Raji (cell line): ENCODE results near the gene BPHL.

Experiments
- POLR2A ChIP-seq: IDR thresholded peaks from 2 replicates; pipeline ENCODE4 v1.6.1; 2011; ENCODE audit warnings: low read depth, low read length, control low read depth; ENCODE audit not compliant: insufficient read depth

BPHL gene

DNA sequence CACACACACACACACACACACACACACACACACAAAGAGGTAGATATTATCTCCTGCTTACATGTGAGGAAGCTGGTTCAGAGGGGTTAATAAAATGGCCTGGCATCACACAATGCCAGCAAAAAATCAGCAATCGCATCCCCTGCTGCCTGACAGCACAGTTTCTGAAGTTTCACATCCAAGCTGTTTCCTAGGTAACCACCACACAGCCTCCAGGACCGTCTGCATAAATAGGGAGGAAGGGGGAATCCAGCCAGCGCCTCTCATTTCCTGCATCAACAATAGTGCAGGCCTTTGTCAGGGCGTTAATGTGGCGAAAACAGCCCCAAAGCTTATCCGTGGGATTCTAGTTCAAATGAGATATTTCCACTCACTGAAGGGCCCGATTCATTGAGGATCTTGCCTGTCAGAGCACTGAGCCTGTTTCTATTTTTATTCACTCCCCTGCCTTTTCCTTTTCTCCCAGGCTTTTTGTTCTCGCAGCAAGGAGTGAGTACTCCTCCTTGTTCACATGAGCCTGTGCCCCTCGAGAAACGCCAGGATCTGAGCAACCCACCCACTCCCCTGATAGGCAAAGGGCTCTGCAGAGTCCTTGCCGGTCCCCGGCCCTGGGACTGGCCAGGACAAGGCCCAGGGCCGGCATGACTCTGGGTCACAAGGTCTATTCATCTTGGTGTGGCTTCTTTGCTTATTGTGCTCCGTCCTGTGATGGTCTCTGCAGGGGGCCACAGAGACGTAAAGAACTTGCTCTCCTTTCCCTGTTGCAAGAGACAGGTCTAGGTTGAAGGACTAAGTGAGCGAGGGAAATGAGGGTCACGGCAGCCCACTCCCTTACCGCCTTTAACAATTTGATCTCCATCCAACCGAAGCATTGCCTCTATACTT, 76.3 kb downstream of the BPHL start:
- no peak for TF ChIP-seq POLR2A

DNA sequence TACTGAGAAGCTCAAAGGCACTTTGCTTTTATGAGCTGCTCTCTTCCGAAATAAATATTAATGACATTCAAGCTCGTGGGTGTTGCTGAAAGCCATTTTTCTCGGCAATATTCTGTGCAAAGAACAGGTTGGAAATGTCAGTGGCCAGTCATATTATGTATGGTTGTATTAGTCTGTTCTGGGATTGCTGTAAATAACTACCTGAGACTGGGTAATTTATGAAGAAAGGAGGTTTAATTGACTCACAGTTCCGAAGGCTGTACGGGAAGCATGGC, 76.8 kb downstream of the BPHL start:
- TF ChIP-seq POLR2A, result no peak

DNA sequence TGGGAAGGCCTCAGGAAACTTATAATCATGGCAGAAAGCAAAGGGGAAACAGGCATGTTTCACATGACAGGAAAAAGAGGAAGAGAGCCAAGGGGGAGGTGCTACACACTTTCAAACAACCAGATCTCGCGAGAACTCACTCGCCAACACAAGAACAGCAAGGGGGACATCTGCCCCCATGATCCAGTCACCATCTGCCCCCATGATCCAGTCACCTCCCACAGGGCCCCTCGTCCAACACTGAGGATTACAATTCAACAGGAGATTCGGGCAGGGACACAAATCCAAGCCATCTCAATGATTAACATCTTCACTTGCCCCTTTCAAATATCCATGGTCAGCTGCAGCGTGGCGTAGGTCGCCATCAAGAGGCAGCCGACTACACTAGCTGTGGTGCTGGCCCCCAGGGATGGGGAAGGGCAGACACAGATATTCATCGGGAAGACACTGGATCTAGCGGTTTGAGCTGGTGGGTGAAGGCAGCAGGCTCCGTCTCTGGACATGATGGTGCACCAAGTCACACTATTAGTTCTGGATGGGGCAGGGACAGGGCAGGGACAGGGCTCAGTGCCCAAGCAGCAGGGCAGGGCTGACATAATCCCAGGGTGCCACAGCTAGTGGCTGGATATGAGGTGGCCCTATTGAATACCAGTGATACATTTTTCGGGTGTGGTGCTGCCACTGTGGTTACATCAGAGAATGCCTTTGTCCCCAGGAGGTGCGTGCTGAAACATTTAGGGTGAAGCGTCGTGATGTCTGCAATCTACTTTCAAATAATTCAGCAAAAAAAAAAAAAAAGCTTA, 77.4 kb downstream of the BPHL start:
- TF ChIP-seq POLR2A, result no peak

DNA sequence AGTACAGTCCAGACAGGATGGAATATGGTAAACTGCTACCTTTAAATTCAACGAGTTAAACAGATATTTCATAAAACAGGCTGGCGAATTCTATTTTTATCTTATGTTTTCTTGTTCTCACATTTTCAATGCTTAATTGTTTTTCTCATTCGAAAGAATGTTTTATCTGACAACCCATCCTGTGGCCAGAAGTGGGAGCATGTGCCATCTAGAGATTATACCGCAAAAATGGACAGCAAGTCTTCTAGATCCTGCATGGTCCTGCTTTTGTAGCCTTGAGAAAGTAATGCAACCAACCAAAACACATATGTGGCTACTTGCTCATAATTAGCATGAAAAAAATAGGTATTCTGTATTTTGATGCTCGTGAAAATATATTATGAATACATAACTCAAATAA, 78.3 kb downstream of the BPHL start:
- TF ChIP-seq POLR2A, result no peak

DNA sequence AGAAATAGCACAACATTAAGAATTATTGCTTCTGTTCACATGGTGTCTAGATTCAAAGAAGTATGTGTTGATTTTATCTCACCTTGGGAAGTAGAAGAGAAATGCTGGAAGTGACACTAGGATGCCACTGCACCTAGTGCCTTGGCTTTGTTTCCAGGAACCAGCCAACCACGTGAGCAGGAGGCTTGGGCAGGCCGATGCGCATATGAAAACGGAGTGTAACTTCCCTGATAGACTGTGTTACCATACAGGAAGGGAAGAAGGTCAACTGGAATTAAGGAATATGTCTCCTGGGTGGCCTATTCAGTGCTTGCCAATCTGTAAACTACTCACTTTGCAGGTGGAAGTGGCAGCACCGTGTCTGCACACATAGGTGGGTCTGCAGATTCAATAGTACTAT, 80.9 kb downstream of the BPHL start:
- no peak for TF ChIP-seq POLR2A

DNA sequence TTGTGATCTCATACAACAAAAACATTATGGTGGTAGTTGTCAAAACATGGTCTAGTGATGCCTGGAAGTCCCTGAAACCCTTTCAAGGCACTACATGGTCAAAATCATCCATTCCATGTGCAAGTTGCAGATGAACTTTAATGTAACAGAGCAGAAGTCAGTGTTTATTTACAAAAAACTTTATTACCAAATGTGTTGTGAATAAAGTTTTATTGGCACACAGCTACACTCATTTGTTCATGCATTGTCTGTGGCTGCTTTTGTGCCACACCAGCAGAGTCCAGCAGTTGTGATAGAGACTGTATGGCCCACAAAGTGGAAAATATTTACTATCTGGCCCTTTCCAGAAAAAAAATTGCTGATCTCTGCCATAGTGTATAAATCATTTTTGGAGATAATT, 82.2 kb downstream of the BPHL start:
- no peak for TF ChIP-seq POLR2A

DNA sequence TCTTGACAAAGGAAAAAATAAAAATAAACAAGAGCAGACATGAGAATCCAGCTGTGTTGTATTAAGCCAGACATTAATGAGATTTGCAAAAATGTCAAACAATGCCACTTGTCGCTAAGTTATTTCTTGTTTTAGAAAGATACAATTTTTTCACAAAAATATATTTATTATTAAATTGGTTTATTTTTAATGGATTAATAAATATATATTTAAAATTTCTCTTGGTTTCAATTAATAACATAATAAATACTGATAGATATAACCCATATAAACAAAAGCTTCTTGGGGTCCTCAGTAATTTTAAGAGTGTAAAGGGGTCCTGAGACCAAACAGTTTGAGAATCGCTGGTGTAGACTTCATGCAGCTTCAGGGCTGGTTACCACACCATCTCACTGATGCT, 82.9 kb downstream of the BPHL start:
- no peak for TF ChIP-seq POLR2A
